SK-N-MC (cell line): Measurements from ENCODE around the gene ABCF1.
A peak's percentile ranks its signal among the peaks of the same experiment; 100 is the strongest.
"Not testable (repeated sequence)": the region's sequence is repeated elsewhere in the genome, so short reads cannot be mapped to it uniquely, and the experiment has no call there.

Experiments used
- DNase-seq: peaks from one replicate; pipeline ENCODE4 v3.0.0-alpha.2; 2011; ENCODE audit warnings: low read depth, low spot score
- H3K27ac ChIP-seq: fragments of 200-600 bp; sonication (generic); 2 replicates; pipeline ENCODE4 v1.5.1; 2016; ENCODE audit warnings: mixed run types
- H3K36me3 ChIP-seq: fragments of 200-600 bp; sonication (generic); 2 replicates; pipeline ENCODE4 v1.6.1; 2017; ENCODE audit warnings: antibody characterized with exemption, low read length, mixed read lengths; ENCODE audit not compliant: insufficient read depth
- H3K4me3 ChIP-seq: fragments of 200-600 bp; sonication (generic); 2 replicates; pipeline ENCODE4 v1.5.1; 2016
- H3K9ac ChIP-seq: fragments of 200-600 bp; sonication (generic); 2 replicates; pipeline ENCODE4 v1.8.0; 2017; ENCODE audit warnings: mixed run types, mixed read lengths; ENCODE audit not compliant: insufficient read length
- H3K9me3 ChIP-seq: fragments of 200-600 bp; sonication (generic); 2 replicates; pipeline ENCODE4 v1.6.1; 2017; ENCODE audit warnings: low read depth, mild to moderate bottlenecking, antibody characterized with exemption, low read length, moderate library complexity, mixed read lengths
- EZH2 ChIP-seq: fragments of 200-600 bp; sonication (generic); IDR thresholded peaks from one replicate; pipeline ENCODE4 v1.6.1; 2017; ENCODE audit warnings: antibody characterized with exemption
- FOXP2 ChIP-seq: optimal IDR thresholded peaks from 2 replicates; pipeline ENCODE3; 2011; ENCODE audit warnings: mild to moderate bottlenecking, moderate library complexity; ENCODE audit not compliant: insufficient read depth; ENCODE audit errors: extremely low read length, control extremely low read depth
- POLR2AphosphoS5 ChIP-seq: IDR thresholded peaks from 2 replicates; pipeline ENCODE4 v1.6.1; 2012; ENCODE audit warnings: mild to moderate bottlenecking, low read depth, low read length, borderline replicate concordance

ABCF1 gene

GRCh38 chr6:30590509-30590908 is 19.3 kb downstream of the ABCF1 start:
- Histone ChIP-seq H3K27ac (0 out of 2 replicates have a peak overlapping the region, but pooled peaks have one; percentile 13), H3K36me3 (peaks cover 83% of the 10 kb centered on the region)
- TF ChIP-seq FOXP2: no peak
- TF ChIP-seq POLR2AphosphoS5: no peak
- TF ChIP-seq EZH2: no peak

DNA sequence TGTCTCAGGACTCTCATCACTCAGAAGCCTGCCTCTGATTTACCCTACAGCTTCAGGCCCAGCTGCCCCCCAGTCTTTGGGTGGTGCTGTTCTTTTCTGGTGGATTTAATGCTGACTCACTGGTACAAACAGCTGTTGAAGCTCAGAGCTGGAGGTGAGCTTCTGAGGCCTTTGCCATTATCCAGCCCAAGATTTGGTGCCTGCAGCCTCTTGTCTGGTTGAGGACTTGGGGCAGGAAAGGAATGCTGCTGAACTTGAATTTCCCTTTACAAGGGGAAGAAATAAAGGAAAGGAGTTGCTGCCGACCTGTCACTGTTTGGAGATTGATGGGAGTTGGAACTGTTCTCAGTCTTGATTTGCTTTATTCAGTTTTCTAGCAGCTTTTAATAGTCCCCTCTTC is 19.8 kb downstream of the ABCF1 start:
- no peak overlapping the region for H3K27ac ChIP-seq
- H3K9me3 ChIP-seq: no peaks in the 10 kb centered on the region
- peaks cover 78% of the 10 kb centered on the region for H3K36me3 ChIP-seq
- no peak overlapping the region for H3K9ac ChIP-seq
- no peak overlapping the region for H3K4me3 ChIP-seq
- TF ChIP-seq POLR2AphosphoS5 (no peak), FOXP2 (no peak), EZH2 (no peak)
- DNase-seq: no peak

More at GRCh38 chr6:30590509-30590908, 19.3 kb downstream of the ABCF1 start:
- no peak overlapping the region for H3K9ac ChIP-seq
- DNase-seq: no peak
- H3K4me3 ChIP-seq: no peak overlapping the region
- H3K9me3 ChIP-seq: no peaks in the 10 kb centered on the region

DNA sequence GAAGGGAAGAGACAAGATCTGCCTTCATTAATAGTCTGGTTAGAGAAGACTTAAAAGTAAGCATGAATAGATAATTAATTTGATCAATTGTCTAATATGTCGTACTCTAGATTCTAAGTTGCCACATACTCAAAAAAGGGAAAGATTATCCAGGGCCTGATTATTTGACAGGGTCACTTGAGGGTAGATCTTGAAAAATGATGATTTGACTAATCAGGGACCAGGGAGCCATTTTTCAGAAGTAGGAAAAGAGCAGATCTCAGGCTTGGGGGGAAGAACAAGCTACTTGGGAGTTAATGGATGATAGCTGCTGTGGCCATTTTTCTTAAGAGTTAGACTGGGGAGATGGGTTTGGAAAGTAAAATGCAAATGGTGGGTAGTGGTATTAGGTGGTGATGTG is 21.0 kb downstream of the ABCF1 start:
- DNase-seq: no peak
- H3K36me3 ChIP-seq: peaks cover 66% of the 10 kb centered on the region

GRCh38 chr6:30597315-30598144 is 26.3 kb downstream of the ABCF1 start:
- H3K27ac ChIP-seq: not testable (repeated sequence)
- H3K36me3 ChIP-seq: peaks cover 41% of the 10 kb centered on the region

More for the DNA sequence above, 21.0 kb downstream of the ABCF1 start:
- Histone ChIP-seq H3K9me3 (no peaks in the 10 kb centered on the region), H3K9ac (no peak overlapping the region), H3K4me3 (no peak overlapping the region), H3K27ac (no peak overlapping the region)
- TF ChIP-seq FOXP2 (no peak), POLR2AphosphoS5 (no peak), EZH2 (no peak)

DNA sequence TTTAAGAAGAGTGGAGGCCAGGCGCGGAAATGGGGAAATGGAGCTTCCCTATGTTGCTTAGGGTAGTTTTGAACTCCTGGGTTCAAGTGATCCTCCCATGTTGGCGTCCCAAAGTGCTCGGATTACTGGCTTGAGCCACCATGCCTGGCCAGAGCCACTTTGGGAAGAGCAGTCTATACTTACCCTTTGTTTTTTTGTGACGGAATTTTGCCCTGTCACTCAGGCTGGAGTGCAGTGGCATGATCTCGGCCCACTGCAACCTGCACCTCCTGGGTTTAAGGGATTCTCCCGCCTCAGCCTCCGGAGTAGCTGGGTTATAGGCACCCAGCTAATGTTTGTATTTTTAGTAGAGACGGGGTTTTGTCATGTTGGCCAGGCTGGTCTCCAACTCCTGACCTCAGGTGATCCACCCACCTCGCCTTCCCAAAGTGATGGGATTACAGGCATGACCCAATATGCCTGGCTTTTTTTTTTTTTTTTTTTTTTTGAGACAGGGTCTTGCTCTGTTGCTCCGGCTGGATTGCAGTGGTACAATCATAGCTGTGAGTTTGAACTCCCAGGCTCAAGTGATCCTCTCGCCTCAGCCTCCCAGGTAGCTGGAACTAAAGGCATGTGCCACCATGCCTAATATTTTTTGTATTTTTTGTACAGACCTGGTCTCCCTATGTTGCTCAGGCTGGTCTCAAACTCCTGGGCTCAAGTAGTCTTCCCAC is 27.8 kb downstream of the ABCF1 start:
- TF ChIP-seq EZH2: no peak
- TF ChIP-seq POLR2AphosphoS5: 0 out of 2 replicates have a peak, but pooled peaks have one; percentile 5
- TF ChIP-seq FOXP2: no peak
- Histone ChIP-seq H3K27ac (peak overlapping the region; percentile 64; the same call in 1 of the 2 replicates), H3K36me3 (peaks cover 47% of the 10 kb centered on the region), H3K4me3 (no peak overlapping the region), H3K9me3 (no peaks in the 10 kb centered on the region), H3K9ac (no peak overlapping the region)
- no peak for DNase-seq

More at GRCh38 chr6:30597315-30598144, 26.3 kb downstream of the ABCF1 start:
- H3K9ac ChIP-seq, H3K9me3 ChIP-seq, H3K4me3 ChIP-seq: not testable (repeated sequence)
- DNase-seq: peak; percentile 62

GRCh38 chr6:30599625-30600324 is 28.5 kb downstream of the ABCF1 start:
- Histone ChIP-seq H3K27ac (peak overlapping the region; percentile 64; the same call in 1 of the 2 replicates), H3K4me3 (no peak overlapping the region), H3K9ac (no peak overlapping the region), H3K36me3 (peaks cover 48% of the 10 kb centered on the region), H3K9me3 (no peaks in the 10 kb centered on the region)
- DNase-seq: no peak
- TF ChIP-seq FOXP2 (no peak), EZH2 (no peak), POLR2AphosphoS5 (peak; percentile 25; the same call in 1 of the 2 replicates)

GRCh38 chr6:30600451-30600961 is 29.3 kb downstream of the ABCF1 start:
- Histone ChIP-seq H3K4me3 (no peak overlapping the region), H3K36me3 (peaks cover 52% of the 10 kb centered on the region), H3K27ac (peak overlapping the region; percentile 57; the same call in 1 of the 2 replicates), H3K9ac (no peak overlapping the region), H3K9me3 (no peaks in the 10 kb centered on the region)
- peak; percentile 13; the same call in 1 of the 2 replicates for TF ChIP-seq POLR2AphosphoS5
- no peak for TF ChIP-seq FOXP2
- DNase-seq: no peak

- H3K27ac ChIP-seq: no peak overlapping the region
These were observed 30.2 kb downstream of the ABCF1 start for GRCh38 chr6:30601436-30601814.

More at GRCh38 chr6:30601436-30601814, 30.2 kb downstream of the ABCF1 start:
- TF ChIP-seq POLR2AphosphoS5 (no peak), EZH2 (no peak), FOXP2 (no peak)
- no peak overlapping the region for H3K9ac ChIP-seq
- no peaks in the 10 kb centered on the region for H3K9me3 ChIP-seq
- H3K4me3 ChIP-seq: no peak overlapping the region
- H3K36me3 ChIP-seq: peaks cover 61% of the 10 kb centered on the region
- no peak for DNase-seq
